Tibial nerve (tissue), 4 donors: ENCODE data around the gene MRPL53. TPM values are rescaled to one million over a fixed set of nuclear protein-coding genes. Genes with fewer than 3 reads are reported as not detected.

ENCODE experiments used
- DNase-seq, 2 donors: peaks; one replicate each; pipeline ENCODE4 v3.0.0-alpha.2; 2019; ENCODE audit warnings: low spot score in 2 of 2
- H3K27ac ChIP-seq, 4 donors: fragments of 200-600 bp; sonication (generic) in 3 of 4; one replicate each; pipeline ENCODE4 v1.5.1; 2017 to 2019; ENCODE audit warnings: mild to moderate bottlenecking in 1 of 4
- H3K27me3 ChIP-seq, 2 donors: fragments of 200-600 bp; sonication (generic) in 1 of 2; one replicate each; pipeline versions ENCODE4 v1.5.1 to v1.6.0; 2017 to 2019
- H3K36me3 ChIP-seq, 3 donors: fragments of 200-600 bp; sonication (generic); one replicate each; pipeline ENCODE4 v1.5.1; 2018 to 2019
- H3K4me1 ChIP-seq, 4 donors: fragments of 200-600 bp; sonication (generic) in 3 of 4; one replicate each; pipeline ENCODE4 v1.5.1; 2017 to 2019
- H3K4me3 ChIP-seq, 4 donors: fragments of 200-600 bp; sonication (generic) in 3 of 4; one replicate each; pipeline ENCODE4 v1.5.1; 2017 to 2019; ENCODE audit warnings: mild to moderate bottlenecking in 1 of 4, moderate library complexity in 1 of 4
- H3K9me3 ChIP-seq, 4 donors: fragments of 200-600 bp; sonication (generic) in 3 of 4; one replicate each; pipeline ENCODE4 v1.5.1; 2017 to 2019
- EP300 ChIP-seq, 2 donors: sonication (generic); formaldehyde crosslinking; IDR thresholded peaks; one replicate each; pipeline ENCODE4 v1.6.1; 2017; ENCODE audit warnings: antibody characterized with exemption in 2 of 2, mild to moderate bottlenecking in 1 of 2
- POLR2A ChIP-seq, 2 donors: fragments of 450-650 bp; IDR thresholded peaks; one replicate each; pipeline ENCODE4 v1.6.1; 2017; ENCODE audit warnings: antibody characterized with exemption in 2 of 2, mild to moderate bottlenecking in 2 of 2, moderate library complexity in 2 of 2
- WGBS, 2 donors: methylation state at CpG; one replicate each; pipeline ENCODE4 v1.1.5; 2018; 5-methylcytosine and 5-hydroxymethylcytosine counted together
- total RNA-seq, 4 donors: library from RNA; depleted of rRNA; stranded (reverse); fragments of >200 nt; gene quantifications; one replicate each; pipeline ENCODE4 v1.1.0, GENCODE V29; 2016
- TF ChIP-seq, protein P1 (sequence below), 5 experiments: fragments of 200-600 bp in 3 of 5; fragments of 450-650 bp in 2 of 5; sonication (generic) in 3 of 5; IDR thresholded peaks; one replicate each; pipeline ENCODE4 v1.5.1; 2016 to 2019; ENCODE audit warnings: antibody characterized with exemption in 5 of 5, mild to moderate bottlenecking in 3 of 5, moderate library complexity in 2 of 5

The MRPL53 gene
- total RNA-seq, 4 donors from 2014 or later, result 15.9 to 86.1 (median 34.4) TPM

DNA sequence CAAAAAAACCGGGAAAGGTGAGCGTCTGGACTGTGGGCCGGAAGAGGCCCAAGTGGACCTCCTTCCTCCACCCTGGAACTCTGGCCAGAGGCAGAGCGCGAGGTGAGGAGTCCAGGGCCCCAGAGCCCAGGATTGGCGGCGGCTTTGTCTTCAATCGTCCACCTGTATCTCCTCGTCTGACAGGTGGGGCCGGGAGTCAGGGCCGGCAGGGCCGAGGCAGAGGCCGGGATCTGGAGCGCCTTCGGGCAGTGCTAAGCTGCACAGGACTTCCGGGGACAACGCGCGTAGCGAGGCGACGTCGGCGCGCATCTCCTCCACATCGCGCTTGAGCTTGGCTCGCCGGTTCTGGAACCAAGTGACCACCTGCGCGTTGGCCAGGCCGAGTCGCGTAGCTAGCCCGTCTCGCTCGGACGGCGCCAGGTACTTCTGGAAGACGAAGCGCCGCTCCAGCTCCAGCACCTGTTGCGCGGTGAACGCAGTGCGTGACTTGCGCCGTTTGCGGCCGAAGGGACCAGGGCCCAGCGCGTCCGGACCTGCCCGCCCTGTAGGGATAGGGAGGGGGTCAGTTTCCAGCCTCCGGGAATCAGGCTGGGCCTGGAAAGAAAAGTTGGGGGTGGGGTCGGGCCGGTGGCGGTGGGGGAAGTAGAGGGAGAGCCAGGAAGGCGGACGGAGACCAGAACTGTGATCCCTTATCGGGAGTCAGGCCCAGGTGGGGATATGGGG is 25.5 kb upstream of the MRPL53 start:
- TF ChIP-seq, protein P1, sequence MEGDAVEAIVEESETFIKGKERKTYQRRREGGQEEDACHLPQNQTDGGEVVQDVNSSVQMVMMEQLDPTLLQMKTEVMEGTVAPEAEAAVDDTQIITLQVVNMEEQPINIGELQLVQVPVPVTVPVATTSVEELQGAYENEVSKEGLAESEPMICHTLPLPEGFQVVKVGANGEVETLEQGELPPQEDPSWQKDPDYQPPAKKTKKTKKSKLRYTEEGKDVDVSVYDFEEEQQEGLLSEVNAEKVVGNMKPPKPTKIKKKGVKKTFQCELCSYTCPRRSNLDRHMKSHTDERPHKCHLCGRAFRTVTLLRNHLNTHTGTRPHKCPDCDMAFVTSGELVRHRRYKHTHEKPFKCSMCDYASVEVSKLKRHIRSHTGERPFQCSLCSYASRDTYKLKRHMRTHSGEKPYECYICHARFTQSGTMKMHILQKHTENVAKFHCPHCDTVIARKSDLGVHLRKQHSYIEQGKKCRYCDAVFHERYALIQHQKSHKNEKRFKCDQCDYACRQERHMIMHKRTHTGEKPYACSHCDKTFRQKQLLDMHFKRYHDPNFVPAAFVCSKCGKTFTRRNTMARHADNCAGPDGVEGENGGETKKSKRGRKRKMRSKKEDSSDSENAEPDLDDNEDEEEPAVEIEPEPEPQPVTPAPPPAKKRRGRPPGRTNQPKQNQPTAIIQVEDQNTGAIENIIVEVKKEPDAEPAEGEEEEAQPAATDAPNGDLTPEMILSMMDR (IDR thresholded peaks at IDR 0.05), result no peak
- TF ChIP-seq POLR2A (IDR thresholded peaks at IDR 0.05) (no peak), EP300 (IDR thresholded peaks at IDR 0.05) (no peak)
- DNase-seq, result no peak
- Histone ChIP-seq H3K4me1 (peaks cover 0 to 43% (median 23%) of the 10 kb centered on the region in 4 donors), H3K27ac (no peak overlapping the region), H3K27me3 (peaks cover 0 to 56% of the 10 kb centered on the region in 2 donors), H3K4me3 (peak overlapping the region; percentile 5 to 43 (median 26)), H3K36me3 (peaks cover 0 to 18% (median 4%) of the 10 kb centered on the region in 3 donors), H3K9me3 (no peaks in the 10 kb centered on the region)
- WGBS, 2 donors, result 2 to 4% methylated on average over 28 to 61 of the region's 61 CpGs

DNA sequence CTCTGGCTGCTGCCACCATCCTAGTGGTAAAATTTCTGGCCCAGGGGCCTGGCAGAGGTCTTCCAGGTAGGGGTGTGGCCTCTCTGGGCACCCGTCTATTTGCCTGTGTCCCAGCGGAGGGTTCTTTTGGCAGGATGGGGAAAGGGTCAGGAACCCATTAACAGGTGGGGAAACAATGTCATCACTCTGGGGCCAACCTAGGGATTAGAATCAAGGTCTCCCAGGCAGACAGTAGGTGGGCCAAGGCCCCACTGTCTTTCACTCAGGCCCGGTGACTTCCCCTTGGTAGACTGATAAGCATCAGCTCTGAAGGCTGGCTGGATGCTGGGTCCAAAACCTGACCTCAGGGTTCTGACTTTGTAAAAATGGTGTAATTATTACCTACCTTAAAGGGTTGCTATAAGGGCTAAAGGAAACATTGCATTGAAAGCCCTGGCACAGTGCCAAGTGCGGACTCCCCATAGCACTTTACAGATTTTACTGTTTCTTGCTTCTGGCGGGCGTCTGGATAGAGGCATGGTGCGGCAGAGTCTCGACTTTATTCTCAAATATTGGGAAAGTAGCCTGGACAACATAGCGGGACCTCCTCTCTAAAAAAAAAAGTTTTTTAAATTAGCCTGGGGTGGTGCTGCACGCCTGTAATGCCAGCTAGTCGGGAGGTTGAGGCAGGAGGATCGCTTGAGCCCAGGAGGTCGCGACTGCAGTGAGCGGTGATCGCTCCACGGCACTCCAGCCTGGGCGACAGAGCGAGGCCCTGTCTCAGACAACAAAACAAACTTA is 24.7 kb upstream of the MRPL53 start:
- no peak for DNase-seq
- no peak overlapping the region for H3K27ac ChIP-seq
- TF ChIP-seq POLR2A (IDR thresholded peaks at IDR 0.05), result no peak
- TF ChIP-seq, protein P1 (IDR thresholded peaks at IDR 0.05), result no peak
- no peak for TF ChIP-seq EP300 (IDR thresholded peaks at IDR 0.05)
- WGBS, 2 donors, result 44 to 47% methylated on average over 19 of the region's 19 CpGs
- H3K36me3 ChIP-seq, result peaks cover 0 to 25% (median 12%) of the 10 kb centered on the region in 3 donors
- H3K4me3 ChIP-seq, result peak overlapping the region in 2 of 4 donors; percentile 18 to 43
- H3K27me3 ChIP-seq, result peaks cover 0 to 53% of the 10 kb centered on the region in 2 donors
- no peaks in the 10 kb centered on the region for H3K9me3 ChIP-seq
- peaks cover 0 to 35% (median 23%) of the 10 kb centered on the region in 4 donors for H3K4me1 ChIP-seq

DNA sequence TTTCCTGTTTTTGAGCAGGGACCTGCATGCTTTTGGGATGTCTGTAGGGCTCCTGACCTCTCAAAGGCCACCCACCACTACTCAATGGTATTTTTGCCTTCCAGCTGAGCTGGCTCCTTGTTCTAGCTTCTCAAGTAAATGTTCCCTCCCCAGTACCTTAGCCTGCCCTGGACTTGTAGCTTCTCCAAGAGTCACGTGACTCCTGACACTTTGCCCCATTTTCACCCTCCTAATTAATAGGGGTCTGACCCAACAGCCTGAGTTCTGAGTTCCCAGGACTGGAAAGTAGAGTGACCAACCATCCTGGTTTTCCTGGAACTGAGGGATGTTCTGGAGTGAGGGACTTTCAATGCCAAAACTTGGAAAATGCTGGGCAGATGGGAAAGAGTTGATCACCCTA is 23.0 kb upstream of the MRPL53 start:
- Histone ChIP-seq H3K36me3 (peaks cover 0 to 43% (median 21%) of the 10 kb centered on the region in 3 donors), H3K27me3 (peaks cover 0 to 37% of the 10 kb centered on the region in 2 donors), H3K4me1 (peaks cover 0 to 27% (median 23%) of the 10 kb centered on the region in 4 donors), H3K9me3 (no peaks in the 10 kb centered on the region), H3K4me3 (no peak overlapping the region), H3K27ac (no peak overlapping the region)
- WGBS, 2 donors, result 80 to 85% methylated on average over 1 of the region's 1 CpG
- TF ChIP-seq, protein P1 (IDR thresholded peaks at IDR 0.05), result no peak
- no peak for TF ChIP-seq POLR2A (IDR thresholded peaks at IDR 0.05)
- no peak for TF ChIP-seq EP300 (IDR thresholded peaks at IDR 0.05)
- DNase-seq, result no peak

GRCh38 chr2:74493546-74493945 is 21.1 kb upstream of the MRPL53 start:
- Histone ChIP-seq H3K4me3 (no peak overlapping the region), H3K4me1 (peaks cover 0 to 13% (median 10%) of the 10 kb centered on the region in 4 donors), H3K9me3 (no peaks in the 10 kb centered on the region), H3K27ac (no peak overlapping the region), H3K27me3 (peaks cover 0 to 18% of the 10 kb centered on the region in 2 donors), H3K36me3 (peaks cover 0 to 62% (median 21%) of the 10 kb centered on the region in 3 donors)
- TF ChIP-seq EP300 (IDR thresholded peaks at IDR 0.05), result no peak
- TF ChIP-seq POLR2A (IDR thresholded peaks at IDR 0.05), result no peak
- TF ChIP-seq, protein P1 (IDR thresholded peaks at IDR 0.05), result no peak
- no peak for DNase-seq
- WGBS, 2 donors, result 84 to 98% methylated on average over 3 of the region's 3 CpGs
